K562 (cell line): Measurements from ENCODE around the gene PLK5. TPM values are rescaled to one million over a fixed set of nuclear protein-coding genes. Genes with fewer than 3 reads are reported as not detected.
A peak's percentile ranks its signal among the peaks of the same experiment; 100 is the strongest.

Experiments
- ARNT ChIP-seq, 2 experiments: fragments of 450-650 bp; IDR thresholded peaks; 2 replicates each; pipeline ENCODE4 v1.6.1; 2016; ENCODE audit warnings: mild to moderate bottlenecking in 1 of 2
- CREM ChIP-seq: IDR thresholded peaks from 2 replicates; pipeline ENCODE4 v1.6.1; 2014; ENCODE audit warnings: antibody characterized with exemption, low read depth
- FOXA3 ChIP-seq, 2 experiments: fragments of 450-650 bp in 1 of 2; sonication (generic) in 1 of 2; formaldehyde crosslinking; IDR thresholded peaks in 1 of 2; conservative IDR thresholded peaks in 1 of 2; 2 replicates each; pipeline versions ENCODE4 v1.4.0 to v1.8.0; 2020 to 2022; ENCODE audit warnings: mild to moderate bottlenecking in 2 of 2, missing genetic modification reagents in 1 of 2
- HDAC8 ChIP-seq: fragments of 450-650 bp; IDR thresholded peaks from 2 replicates; pipeline ENCODE4 v1.6.1; 2016; ENCODE audit warnings: mild to moderate bottlenecking, missing genetic modification characterization, moderate library complexity, missing compliant biosample characterization
- NCOA6 ChIP-seq: fragments of 450-650 bp; IDR thresholded peaks from 2 replicates; pipeline ENCODE4 v1.6.1; 2017; ENCODE audit warnings: mild to moderate bottlenecking
- PCBP1 ChIP-seq: fragments of 200-400 bp; formaldehyde crosslinking; IDR thresholded peaks from 2 replicates; pipeline ENCODE4 v1.6.1; 2018; ENCODE audit warnings: mild to moderate bottlenecking, low read depth, low read length; ENCODE audit not compliant: poor library complexity, severe bottlenecking
- RBM14 ChIP-seq: fragments of 200-400 bp; formaldehyde crosslinking; IDR thresholded peaks from 2 replicates; pipeline ENCODE4 v1.6.1; 2018; ENCODE audit warnings: low read depth, mild to moderate bottlenecking, low read length, moderate library complexity, borderline replicate concordance; ENCODE audit not compliant: insufficient read depth
- SMAD2 ChIP-seq: fragments of 150-350 bp; IDR thresholded peaks from 2 replicates; pipeline ENCODE4 v1.6.1; 2014; ENCODE audit warnings: low read depth, mild to moderate bottlenecking, low read length
- SMARCB1 ChIP-seq: IDR thresholded peaks from 2 replicates; pipeline ENCODE4 v1.6.1; 2011; ENCODE audit warnings: improper control_type of control experiment, low read depth; ENCODE audit not compliant: insufficient read length
- SP1 ChIP-seq: sonication (generic); formaldehyde crosslinking; IDR thresholded peaks from 2 replicates; pipeline ENCODE4 v1.8.1; 2022; ENCODE audit warnings: mild to moderate bottlenecking, missing genetic modification reagents
- ZKSCAN3 ChIP-seq: fragments of 250-450 bp; sonication (Bioruptor Pico); IDR thresholded peaks from 2 replicates; pipeline ENCODE4 v1.4.0; 2020
- polyA plus RNA-seq, 8 experiments: library from polyadenylated mRNA; depleted of rRNA in 4 of 8; stranded (reverse) in 5 of 8; unstranded in 3 of 8; fragments of >200 nt; fragmentation: Nextera tagmentation in 2 of 8; fragmentation: Illumina TruSeq in 1 of 8; extraction: Ambion mirVana in 2 of 8; extraction: Trizol in 1 of 8; gene quantifications; 2 replicates each; pipeline versions ENCODE4 v1.2.1 to v1.2.3, GENCODE V29; 2011 to 2014; ENCODE audit warnings: inconsistent platforms in 1 of 8, missing spikeins in 1 of 8
- total RNA-seq, 7 experiments: library from RNA; depleted of rRNA in 6 of 7; stranded (reverse); fragments of >200 nt in 6 of 7; fragmentation: Illumina TruSeq in 2 of 7; extraction: Trizol in 2 of 7; gene quantifications; 2 replicates each; pipeline versions ENCODE4 v1.2.1 to v1.2.3, GENCODE V29; 2011 to 2021; ENCODE audit warnings: low replicate concordance in 1 of 7
- TF ChIP-seq, protein P1 (sequence below): fragments of 200-800 bp; sonication (Bioruptor generic); IDR thresholded peaks from 2 replicates; pipeline ENCODE4 v1.6.1; 2016; ENCODE audit warnings: missing genetic modification characterization, missing compliant biosample characterization
- TF ChIP-seq, protein P2 (sequence below): sonication (generic); formaldehyde crosslinking; IDR thresholded peaks from 2 replicates; pipeline ENCODE4 v1.8.0; 2023; ENCODE audit warnings: missing genetic modification reagents, mild to moderate bottlenecking, borderline replicate concordance
- TF ChIP-seq, protein P3 (sequence below): sonication (generic); formaldehyde crosslinking; IDR thresholded peaks from 2 replicates; pipeline ENCODE4 v1.8.0; 2022; ENCODE audit warnings: mild to moderate bottlenecking, missing genetic modification reagents

The PLK5 gene
- total and polyA plus RNA-seq, 9 of the 15 experiments (the other 6 are each of a cell fraction or from before 2014, with no cell fraction given): 0.04 to 0.23 (median 0.11) TPM; not detected in 5

DNA sequence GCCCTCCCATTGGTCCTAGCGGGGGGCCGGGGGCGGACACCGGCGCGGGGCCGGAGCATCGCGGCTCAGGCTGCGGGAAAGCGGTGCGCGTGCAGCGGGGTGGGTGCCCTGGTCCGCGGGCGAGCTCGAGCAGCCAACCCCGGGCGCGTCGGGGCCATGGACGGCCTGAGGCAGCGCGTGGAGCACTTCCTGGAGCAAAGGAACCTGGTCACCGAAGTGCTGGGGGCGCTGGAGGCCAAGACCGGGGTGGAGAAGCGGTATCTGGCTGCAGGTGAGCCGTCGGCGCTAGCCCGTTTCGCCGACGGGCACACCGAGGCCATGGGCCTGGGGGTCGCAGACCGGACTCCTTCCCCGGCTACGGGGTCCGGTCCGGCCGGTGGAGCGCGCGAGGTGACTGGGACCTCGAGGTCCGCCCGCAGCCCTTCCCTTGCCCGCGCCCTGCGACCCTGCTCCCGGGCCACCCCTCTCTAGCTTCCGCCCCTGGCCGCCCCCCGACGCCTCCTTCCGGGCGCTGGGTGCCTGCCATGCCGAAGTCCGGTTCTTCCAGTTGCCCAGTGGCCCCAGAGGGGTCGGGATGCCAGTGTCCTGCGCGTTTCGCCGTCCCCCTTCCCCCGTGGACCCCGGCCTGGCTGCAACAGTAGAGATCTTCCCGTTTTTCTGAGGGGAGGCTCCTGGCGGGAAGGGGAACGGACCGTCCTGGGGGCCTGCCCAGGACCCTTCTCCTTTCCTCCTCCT lies 32.6 kb upstream of the PLK5 start, which contains the start of gene REEP6 (continued):
- TF ChIP-seq, protein P1, sequence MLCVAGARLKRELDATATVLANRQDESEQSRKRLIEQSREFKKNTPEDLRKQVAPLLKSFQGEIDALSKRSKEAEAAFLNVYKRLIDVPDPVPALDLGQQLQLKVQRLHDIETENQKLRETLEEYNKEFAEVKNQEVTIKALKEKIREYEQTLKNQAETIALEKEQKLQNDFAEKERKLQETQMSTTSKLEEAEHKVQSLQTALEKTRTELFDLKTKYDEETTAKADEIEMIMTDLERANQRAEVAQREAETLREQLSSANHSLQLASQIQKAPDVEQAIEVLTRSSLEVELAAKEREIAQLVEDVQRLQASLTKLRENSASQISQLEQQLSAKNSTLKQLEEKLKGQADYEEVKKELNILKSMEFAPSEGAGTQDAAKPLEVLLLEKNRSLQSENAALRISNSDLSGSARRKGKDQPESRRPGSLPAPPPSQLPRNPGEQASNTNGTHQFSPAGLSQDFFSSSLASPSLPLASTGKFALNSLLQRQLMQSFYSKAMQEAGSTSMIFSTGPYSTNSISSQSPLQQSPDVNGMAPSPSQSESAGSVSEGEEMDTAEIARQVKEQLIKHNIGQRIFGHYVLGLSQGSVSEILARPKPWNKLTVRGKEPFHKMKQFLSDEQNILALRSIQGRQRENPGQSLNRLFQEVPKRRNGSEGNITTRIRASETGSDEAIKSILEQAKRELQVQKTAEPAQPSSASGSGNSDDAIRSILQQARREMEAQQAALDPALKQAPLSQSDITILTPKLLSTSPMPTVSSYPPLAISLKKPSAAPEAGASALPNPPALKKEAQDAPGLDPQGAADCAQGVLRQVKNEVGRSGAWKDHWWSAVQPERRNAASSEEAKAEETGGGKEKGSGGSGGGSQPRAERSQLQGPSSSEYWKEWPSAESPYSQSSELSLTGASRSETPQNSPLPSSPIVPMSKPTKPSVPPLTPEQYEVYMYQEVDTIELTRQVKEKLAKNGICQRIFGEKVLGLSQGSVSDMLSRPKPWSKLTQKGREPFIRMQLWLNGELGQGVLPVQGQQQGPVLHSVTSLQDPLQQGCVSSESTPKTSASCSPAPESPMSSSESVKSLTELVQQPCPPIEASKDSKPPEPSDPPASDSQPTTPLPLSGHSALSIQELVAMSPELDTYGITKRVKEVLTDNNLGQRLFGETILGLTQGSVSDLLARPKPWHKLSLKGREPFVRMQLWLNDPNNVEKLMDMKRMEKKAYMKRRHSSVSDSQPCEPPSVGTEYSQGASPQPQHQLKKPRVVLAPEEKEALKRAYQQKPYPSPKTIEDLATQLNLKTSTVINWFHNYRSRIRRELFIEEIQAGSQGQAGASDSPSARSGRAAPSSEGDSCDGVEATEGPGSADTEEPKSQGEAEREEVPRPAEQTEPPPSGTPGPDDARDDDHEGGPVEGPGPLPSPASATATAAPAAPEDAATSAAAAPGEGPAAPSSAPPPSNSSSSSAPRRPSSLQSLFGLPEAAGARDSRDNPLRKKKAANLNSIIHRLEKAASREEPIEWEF (CRISPR knock-in tag): no peak
- TF ChIP-seq SMARCB1 (no peak), CREM (no peak), ARNT (IDR thresholded peaks at IDR 0.05) (no peak), PCBP1 (no peak), HDAC8 (tag) (peak; percentile 64; the same call in 1 of the 2 replicates), SMAD2 (no peak), RBM14 (no peak), SP1 (CRISPR knock-in tag) (no peak), FOXA3 (CRISPR knock-in tag; conservative IDR thresholded peaks at IDR 0.05 in 1 of 2, IDR thresholded peaks at IDR 0.05 in 1 of 2) (no peak), NCOA6 (no peak), ZKSCAN3 (CRISPR knock-in tag) (no peak)
- TF ChIP-seq, protein P2, sequence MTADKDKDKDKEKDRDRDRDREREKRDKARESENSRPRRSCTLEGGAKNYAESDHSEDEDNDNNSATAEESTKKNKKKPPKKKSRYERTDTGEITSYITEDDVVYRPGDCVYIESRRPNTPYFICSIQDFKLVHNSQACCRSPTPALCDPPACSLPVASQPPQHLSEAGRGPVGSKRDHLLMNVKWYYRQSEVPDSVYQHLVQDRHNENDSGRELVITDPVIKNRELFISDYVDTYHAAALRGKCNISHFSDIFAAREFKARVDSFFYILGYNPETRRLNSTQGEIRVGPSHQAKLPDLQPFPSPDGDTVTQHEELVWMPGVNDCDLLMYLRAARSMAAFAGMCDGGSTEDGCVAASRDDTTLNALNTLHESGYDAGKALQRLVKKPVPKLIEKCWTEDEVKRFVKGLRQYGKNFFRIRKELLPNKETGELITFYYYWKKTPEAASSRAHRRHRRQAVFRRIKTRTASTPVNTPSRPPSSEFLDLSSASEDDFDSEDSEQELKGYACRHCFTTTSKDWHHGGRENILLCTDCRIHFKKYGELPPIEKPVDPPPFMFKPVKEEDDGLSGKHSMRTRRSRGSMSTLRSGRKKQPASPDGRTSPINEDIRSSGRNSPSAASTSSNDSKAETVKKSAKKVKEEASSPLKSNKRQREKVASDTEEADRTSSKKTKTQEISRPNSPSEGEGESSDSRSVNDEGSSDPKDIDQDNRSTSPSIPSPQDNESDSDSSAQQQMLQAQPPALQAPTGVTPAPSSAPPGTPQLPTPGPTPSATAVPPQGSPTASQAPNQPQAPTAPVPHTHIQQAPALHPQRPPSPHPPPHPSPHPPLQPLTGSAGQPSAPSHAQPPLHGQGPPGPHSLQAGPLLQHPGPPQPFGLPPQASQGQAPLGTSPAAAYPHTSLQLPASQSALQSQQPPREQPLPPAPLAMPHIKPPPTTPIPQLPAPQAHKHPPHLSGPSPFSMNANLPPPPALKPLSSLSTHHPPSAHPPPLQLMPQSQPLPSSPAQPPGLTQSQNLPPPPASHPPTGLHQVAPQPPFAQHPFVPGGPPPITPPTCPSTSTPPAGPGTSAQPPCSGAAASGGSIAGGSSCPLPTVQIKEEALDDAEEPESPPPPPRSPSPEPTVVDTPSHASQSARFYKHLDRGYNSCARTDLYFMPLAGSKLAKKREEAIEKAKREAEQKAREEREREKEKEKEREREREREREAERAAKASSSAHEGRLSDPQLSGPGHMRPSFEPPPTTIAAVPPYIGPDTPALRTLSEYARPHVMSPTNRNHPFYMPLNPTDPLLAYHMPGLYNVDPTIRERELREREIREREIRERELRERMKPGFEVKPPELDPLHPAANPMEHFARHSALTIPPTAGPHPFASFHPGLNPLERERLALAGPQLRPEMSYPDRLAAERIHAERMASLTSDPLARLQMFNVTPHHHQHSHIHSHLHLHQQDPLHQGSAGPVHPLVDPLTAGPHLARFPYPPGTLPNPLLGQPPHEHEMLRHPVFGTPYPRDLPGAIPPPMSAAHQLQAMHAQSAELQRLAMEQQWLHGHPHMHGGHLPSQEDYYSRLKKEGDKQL (CRISPR knock-in tag): no peak
- TF ChIP-seq, protein P3, sequence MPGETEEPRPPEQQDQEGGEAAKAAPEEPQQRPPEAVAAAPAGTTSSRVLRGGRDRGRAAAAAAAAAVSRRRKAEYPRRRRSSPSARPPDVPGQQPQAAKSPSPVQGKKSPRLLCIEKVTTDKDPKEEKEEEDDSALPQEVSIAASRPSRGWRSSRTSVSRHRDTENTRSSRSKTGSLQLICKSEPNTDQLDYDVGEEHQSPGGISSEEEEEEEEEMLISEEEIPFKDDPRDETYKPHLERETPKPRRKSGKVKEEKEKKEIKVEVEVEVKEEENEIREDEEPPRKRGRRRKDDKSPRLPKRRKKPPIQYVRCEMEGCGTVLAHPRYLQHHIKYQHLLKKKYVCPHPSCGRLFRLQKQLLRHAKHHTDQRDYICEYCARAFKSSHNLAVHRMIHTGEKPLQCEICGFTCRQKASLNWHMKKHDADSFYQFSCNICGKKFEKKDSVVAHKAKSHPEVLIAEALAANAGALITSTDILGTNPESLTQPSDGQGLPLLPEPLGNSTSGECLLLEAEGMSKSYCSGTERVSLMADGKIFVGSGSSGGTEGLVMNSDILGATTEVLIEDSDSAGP (CRISPR knock-in tag): no peak
